Activated CD4-positive, alpha-beta T cell treated with anti-CD3 and anti-CD28 coated beads, Interleukin-2, amount 10 ng/mL, durations not matched to agents 7 days and 5 days (primary cell): ENCODE results near the gene BRD9. TPM values are rescaled to one million over a fixed set of nuclear protein-coding genes. Genes with fewer than 3 reads are reported as not detected.

Source experiments
- CTCF ChIA-PET: fragments of 350-600 bp; sonication (Branson Sonifier 250); formaldehyde crosslinking; loops from one replicate; lab custom pipeline; 2021; ENCODE audit warnings: antibody characterized with exemption; lab: Charles Lee
- POLR2A ChIA-PET: fragments of 350-600 bp; sonication (Branson Sonifier 250); formaldehyde crosslinking; loops from one replicate; lab custom pipeline; 2021; ENCODE audit warnings: antibody characterized with exemption; lab: Charles Lee
- DNase-seq: peaks from one replicate; pipeline ENCODE4 v3.0.0-alpha.2; 2020
- H3K27ac Mint-ChIP-seq: one replicate; pipeline ENCODE4 v1.8.0; 2021; ENCODE audit warnings: mild to moderate bottlenecking, moderate library complexity, mixed read lengths
- H3K27me3 Mint-ChIP-seq: one replicate; pipeline ENCODE4 v1.8.0; 2021; ENCODE audit warnings: mixed read lengths
- H3K36me3 Mint-ChIP-seq: one replicate; pipeline ENCODE4 v1.8.0; 2021; ENCODE audit warnings: low read depth, mixed read lengths
- H3K4me1 Mint-ChIP-seq: one replicate; pipeline ENCODE4 v1.8.0; 2021; ENCODE audit warnings: mixed read lengths
- H3K4me3 Mint-ChIP-seq: one replicate; pipeline ENCODE4 v1.8.0; 2021; ENCODE audit warnings: mild to moderate bottlenecking, moderate library complexity, mixed read lengths
- H3K9me3 Mint-ChIP-seq: one replicate; pipeline ENCODE4 v1.8.0; 2021; ENCODE audit warnings: mixed read lengths
- total RNA-seq, 2 experiments: library from RNA; stranded (reverse); gene quantifications; one replicate each; pipeline ENCODE4 v1.2.3, GENCODE V29; 2021

BRD9 gene
- total RNA-seq, 2 experiments from 2014 or later = 52.7 to 59.1 TPM

DNA sequence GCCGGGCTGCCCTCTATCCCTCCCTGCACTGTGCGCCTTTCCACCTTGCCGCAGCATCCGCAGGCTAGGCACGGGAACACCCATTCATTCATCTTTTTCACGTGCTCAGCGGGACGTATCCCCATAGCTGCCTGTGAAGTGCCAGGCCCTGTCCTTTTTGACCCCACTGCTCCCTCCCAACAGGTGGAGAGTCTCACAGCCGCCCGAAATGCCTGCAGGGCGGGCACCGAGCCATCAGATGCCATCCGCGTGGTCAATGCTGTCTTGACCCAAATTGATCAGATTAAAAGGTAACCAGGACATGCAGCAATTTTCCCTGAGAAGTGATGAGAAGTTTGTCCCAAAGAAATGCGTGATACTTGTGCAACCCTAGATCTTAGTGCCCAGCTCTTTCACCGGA is 15.6 kb upstream of the BRD9 start:
- ChIA-PET CTCF (interaction anchor here (1.4 kb wide), 1 partner anchor 12 kb away, joined by 5 read pairs; no protein-coding TSS in a partner anchor), POLR2A (no interaction called here)
- no peaks in the 10 kb centered on the region for H3K27me3 Mint-ChIP-seq
- H3K9me3 Mint-ChIP-seq = no peaks in the 10 kb centered on the region
- no peak overlapping the region for H3K27ac Mint-ChIP-seq
- peaks cover 29% of the 10 kb centered on the region for H3K36me3 Mint-ChIP-seq
- H3K4me3 Mint-ChIP-seq = no peak overlapping the region
- no peak for DNase-seq
- H3K4me1 Mint-ChIP-seq = peaks cover 6% of the 10 kb centered on the region

GRCh38 chr5:907366-907910 is 14.8 kb upstream of the BRD9 start:
- Mint-ChIP-seq H3K27ac (no peak overlapping the region), H3K27me3 (no peaks in the 10 kb centered on the region), H3K4me3 (no peak overlapping the region), H3K36me3 (peaks cover 29% of the 10 kb centered on the region), H3K4me1 (peaks cover 7% of the 10 kb centered on the region), H3K9me3 (no peaks in the 10 kb centered on the region)
- CTCF ChIA-PET = interaction anchor here (1.4 kb wide), 1 partner anchor 12 kb away, joined by 5 read pairs; no protein-coding TSS in a partner anchor
- POLR2A ChIA-PET = no interaction called here
- DNase-seq = no peak

GRCh38 chr5:905139-905642 is 12.6 kb upstream of the BRD9 start:
- CTCF ChIA-PET = interaction anchor here (1.3 to 1.5 kb wide), 2 partner anchors 13 to 16 kb away, joined by 3 read pairs; no protein-coding TSS in a partner anchor
- Mint-ChIP-seq H3K4me3 (no peak overlapping the region), H3K4me1 (peaks cover 4% of the 10 kb centered on the region), H3K36me3 (peaks cover 26% of the 10 kb centered on the region), H3K27ac (no peak overlapping the region), H3K27me3 (no peaks in the 10 kb centered on the region), H3K9me3 (no peaks in the 10 kb centered on the region)
- DNase-seq = no peak
- POLR2A ChIA-PET = no interaction called here

- Mint-ChIP-seq H3K27me3 (no peaks in the 10 kb centered on the region), H3K4me1 (peaks cover 4% of the 10 kb centered on the region)
Observed at GRCh38 chr5:903756-904096, 11.1 kb upstream of the BRD9 start.

GRCh38 chr5:902129-902916 is 9.7 kb upstream of the BRD9 start:
- POLR2A ChIA-PET = no interaction called here
- no peak overlapping the region for H3K27ac Mint-ChIP-seq
- CTCF ChIA-PET = interaction anchor here (1.3 to 2.3 kb wide), 2 partner anchors 8 to 47 kb away, joined by 3 to 8 read pairs; partner anchors contain the start of genes BRD9 and TRIP13
- H3K36me3 Mint-ChIP-seq = peaks cover 20% of the 10 kb centered on the region
- H3K27me3 Mint-ChIP-seq = no peaks in the 10 kb centered on the region
- no peak for DNase-seq
- H3K4me3 Mint-ChIP-seq = no peak overlapping the region
- no peaks in the 10 kb centered on the region for H3K9me3 Mint-ChIP-seq
- H3K4me1 Mint-ChIP-seq = peaks cover 4% of the 10 kb centered on the region

More at GRCh38 chr5:903756-904096, 11.1 kb upstream of the BRD9 start:
- H3K27ac Mint-ChIP-seq = no peak overlapping the region
- no peak overlapping the region for H3K4me3 Mint-ChIP-seq
- DNase-seq = no peak
- CTCF ChIA-PET = interaction anchor here (1.3 to 2.3 kb wide), 2 partner anchors 10 to 45 kb away, joined by 3 to 8 read pairs; partner anchors contain the start of genes BRD9 and TRIP13
- peaks cover 26% of the 10 kb centered on the region for H3K36me3 Mint-ChIP-seq
- no peaks in the 10 kb centered on the region for H3K9me3 Mint-ChIP-seq
- POLR2A ChIA-PET = no interaction called here

GRCh38 chr5:900781-901180 is 8.2 kb upstream of the BRD9 start:
- H3K36me3 Mint-ChIP-seq = peaks cover 22% of the 10 kb centered on the region
- CTCF ChIA-PET = interaction anchor here (0.8 kb wide), 1 partner anchor 9 kb away, joined by 4 read pairs; no protein-coding TSS in a partner anchor

GRCh38 chr5:893711-894110 is 1.1 kb upstream of the BRD9 start:
- ChIA-PET CTCF (interaction anchor here (0.8 to 2.6 kb wide), 4 partner anchors 9 to 665 kb away, joined by 3 to 8 read pairs (median 4); no protein-coding TSS in a partner anchor), POLR2A (no interaction called here)
- Mint-ChIP-seq H3K27me3 (no peaks in the 10 kb centered on the region), H3K4me3 (peak overlapping the region; percentile 81), H3K4me1 (peaks cover 44% of the 10 kb centered on the region), H3K9me3 (no peaks in the 10 kb centered on the region), H3K36me3 (peaks cover 47% of the 10 kb centered on the region), H3K27ac (peak overlapping the region; percentile 83)
- DNase-seq = no peak

More at GRCh38 chr5:900781-901180, 8.2 kb upstream of the BRD9 start:
- Mint-ChIP-seq H3K27me3 (no peaks in the 10 kb centered on the region), H3K4me3 (no peak overlapping the region), H3K9me3 (no peaks in the 10 kb centered on the region), H3K4me1 (peaks cover 6% of the 10 kb centered on the region), H3K27ac (no peak overlapping the region)
- POLR2A ChIA-PET = no interaction called here
- DNase-seq = no peak

GRCh38 chr5:893137-893506 is 521 bp upstream of the BRD9 start:
- H3K36me3 Mint-ChIP-seq = peaks cover 53% of the 10 kb centered on the region
- peak overlapping the region; percentile 81 for H3K4me3 Mint-ChIP-seq
- ChIA-PET POLR2A (no interaction called here), CTCF (interaction anchor here (1.9 to 2.6 kb wide), 2 partner anchors 10 to 13 kb away, joined by 6 to 8 read pairs; no protein-coding TSS in a partner anchor)
- peaks cover 50% of the 10 kb centered on the region for H3K4me1 Mint-ChIP-seq
- no peaks in the 10 kb centered on the region for H3K27me3 Mint-ChIP-seq
- no peaks in the 10 kb centered on the region for H3K9me3 Mint-ChIP-seq
- DNase-seq = no peak
- peak overlapping the region; percentile 83 for H3K27ac Mint-ChIP-seq

DNA sequence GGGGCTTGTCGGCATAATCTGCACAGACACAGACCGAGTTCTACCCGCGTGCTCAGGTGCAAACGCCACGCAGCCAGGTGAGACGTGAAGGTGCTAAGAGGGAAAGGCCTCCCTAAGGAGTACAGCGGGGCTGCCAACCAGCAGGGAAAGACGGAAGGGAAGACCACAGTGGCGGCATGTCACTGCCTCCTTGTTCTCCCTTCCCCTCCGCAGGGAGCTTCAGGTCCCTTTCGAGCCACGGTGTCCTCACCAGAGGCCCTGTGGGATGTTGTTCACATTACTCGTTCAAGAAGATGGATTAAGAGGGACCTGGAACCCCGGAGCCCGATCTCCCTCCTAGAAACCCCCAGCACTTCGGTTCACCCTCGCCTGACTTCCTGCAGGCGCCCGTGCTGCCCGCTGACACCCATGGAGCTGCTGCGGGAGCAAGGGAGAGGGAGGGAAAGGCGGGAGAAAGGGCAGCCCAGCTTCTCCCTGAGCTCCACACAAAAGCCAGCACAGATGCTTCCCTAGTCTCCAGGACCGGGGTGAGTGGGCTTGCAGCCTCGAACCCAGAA is 686 bp downstream of the BRD9 start:
- Mint-ChIP-seq H3K27me3 (no peaks in the 10 kb centered on the region), H3K4me1 (peaks cover 54% of the 10 kb centered on the region)
- peak; percentile 22 for DNase-seq

GRCh38 chr5:891117-891836 is 1.3 kb downstream of the BRD9 start:
- H3K27me3 Mint-ChIP-seq = no peaks in the 10 kb centered on the region
- no peaks in the 10 kb centered on the region for H3K9me3 Mint-ChIP-seq
- H3K4me1 Mint-ChIP-seq = peaks cover 52% of the 10 kb centered on the region
- H3K4me3 Mint-ChIP-seq = peak overlapping the region; percentile 86
- H3K27ac Mint-ChIP-seq = peak overlapping the region; percentile 94
- H3K36me3 Mint-ChIP-seq = peaks cover 65% of the 10 kb centered on the region
- CTCF ChIA-PET = interaction anchor here (1.9 kb wide), 1 partner anchor 15 kb away, joined by 6 read pairs; no protein-coding TSS in a partner anchor
- POLR2A ChIA-PET = no interaction called here
- DNase-seq = no peak

More for the DNA sequence above, 686 bp downstream of the BRD9 start:
- Mint-ChIP-seq H3K27ac (peak overlapping the region; percentile 94), H3K36me3 (peaks cover 63% of the 10 kb centered on the region), H3K4me3 (peak overlapping the region; percentile 86), H3K9me3 (no peaks in the 10 kb centered on the region)
- ChIA-PET POLR2A (no interaction called here), CTCF (interaction anchor here (1.9 kb wide), 1 partner anchor 15 kb away, joined by 6 read pairs; no protein-coding TSS in a partner anchor)

DNA sequence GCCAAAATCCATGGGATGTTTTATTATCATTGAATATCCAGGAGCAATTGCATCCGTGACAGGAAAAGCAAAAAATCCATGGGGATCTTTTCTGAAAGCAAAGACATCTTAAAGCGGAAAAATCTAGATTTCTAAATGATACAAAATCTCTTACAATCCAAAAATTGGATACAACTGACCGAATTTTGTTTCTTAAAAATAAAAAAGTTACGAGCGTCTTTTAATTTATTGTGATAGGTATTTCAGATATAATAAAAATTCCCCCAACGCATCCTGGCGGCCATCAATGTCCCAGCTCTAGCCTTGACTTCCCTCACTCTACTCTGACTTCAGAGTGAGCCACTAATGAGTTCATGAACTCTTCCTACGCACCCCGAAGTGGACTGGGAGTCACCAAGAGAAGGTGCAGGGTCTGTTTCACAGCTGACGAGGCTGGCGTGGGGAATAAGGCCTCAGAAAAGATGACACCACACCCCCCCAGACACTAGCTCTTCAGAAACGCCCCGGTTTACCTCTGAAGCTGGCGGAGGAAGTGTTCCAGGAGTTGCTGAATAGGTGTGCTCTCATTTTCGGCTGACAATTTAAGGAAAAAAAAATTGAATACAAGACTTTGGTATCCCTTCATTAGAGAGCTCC is 3.4 kb downstream of the BRD9 start:
- no peaks in the 10 kb centered on the region for H3K27me3 Mint-ChIP-seq
- H3K4me1 Mint-ChIP-seq = peaks cover 40% of the 10 kb centered on the region
- H3K9me3 Mint-ChIP-seq = no peaks in the 10 kb centered on the region
- H3K27ac Mint-ChIP-seq = no peak overlapping the region
- peaks cover 73% of the 10 kb centered on the region for H3K36me3 Mint-ChIP-seq
- H3K4me3 Mint-ChIP-seq = no peak overlapping the region
- CTCF ChIA-PET = interaction anchor here (0.7 to 1.6 kb wide), 3 partner anchors 8 to 212 kb away, joined by 3 to 4 read pairs (median 3); no protein-coding TSS in a partner anchor
- DNase-seq = no peak
- POLR2A ChIA-PET = no interaction called here
